Stimulated activated CD8-positive, alpha-beta memory T cell treated with anti-CD3 and anti-CD28 coated beads, Interleukin-12 subunit alpha, Interleukin-12 subunit beta, amount 100 ng/mL, for 1 hour (primary cell): ENCODE data around the gene LCA5L.
A peak's percentile ranks its signal among the peaks of the same experiment; 100 is the strongest.

Experiments
- DNase-seq: peaks from one replicate; pipeline ENCODE4 v3.0.0-alpha.2; 2020; ENCODE audit warnings: low read depth

LCA5L gene

DNA sequence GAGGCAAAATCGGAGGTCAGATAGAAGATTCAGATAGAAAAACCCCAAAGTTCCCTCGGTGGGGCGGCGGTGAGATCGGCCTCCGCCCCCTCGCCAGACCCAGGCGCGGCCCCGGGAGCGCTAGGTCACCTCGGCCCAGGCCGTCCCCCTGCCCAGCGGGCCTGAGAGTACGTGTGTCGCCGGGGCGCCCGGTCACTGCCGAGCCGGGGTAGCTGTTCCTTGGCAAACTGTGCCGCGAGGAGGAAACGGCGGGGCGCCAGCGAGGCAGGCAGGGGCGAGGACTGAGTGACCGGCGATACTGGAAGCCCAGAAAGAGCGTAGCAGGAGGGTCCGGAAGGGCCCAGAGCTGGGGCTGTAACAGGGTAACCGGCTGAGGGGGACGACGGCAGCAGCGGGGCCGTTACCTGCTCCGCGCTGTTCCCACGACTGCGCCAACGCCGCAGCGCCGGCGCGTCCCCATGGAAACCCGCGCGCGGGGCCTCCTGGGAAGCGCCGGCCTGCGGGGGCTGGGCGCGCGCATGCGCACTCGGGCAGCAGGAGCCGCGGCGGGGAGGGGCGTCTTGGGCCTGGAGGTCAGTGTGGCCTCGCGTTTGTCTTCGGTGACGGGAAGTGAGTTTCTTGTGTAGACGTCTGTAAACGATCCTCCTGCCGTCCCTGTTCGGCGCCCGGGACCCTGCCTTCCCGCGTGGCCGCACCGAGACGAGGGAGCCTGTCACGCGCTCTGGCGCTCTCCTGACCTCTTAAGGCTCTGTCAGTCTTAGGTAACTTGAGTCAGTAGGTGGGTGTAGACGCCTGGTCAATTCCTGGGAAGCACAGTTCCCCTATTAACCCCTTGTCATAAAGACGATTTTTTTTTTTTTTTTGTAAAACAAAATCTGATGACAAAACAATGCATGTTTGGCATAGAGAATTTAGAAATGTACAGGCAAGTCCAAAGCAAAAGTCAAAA is at the start of gene LCA5L:
Gene LCA5L (minus strand): TSS at position 458 of the 949 bp plus-strand sequence. CDS start 17,285 bp downstream, outside the sequence.
- peak; percentile 78 for DNase-seq

DNA sequence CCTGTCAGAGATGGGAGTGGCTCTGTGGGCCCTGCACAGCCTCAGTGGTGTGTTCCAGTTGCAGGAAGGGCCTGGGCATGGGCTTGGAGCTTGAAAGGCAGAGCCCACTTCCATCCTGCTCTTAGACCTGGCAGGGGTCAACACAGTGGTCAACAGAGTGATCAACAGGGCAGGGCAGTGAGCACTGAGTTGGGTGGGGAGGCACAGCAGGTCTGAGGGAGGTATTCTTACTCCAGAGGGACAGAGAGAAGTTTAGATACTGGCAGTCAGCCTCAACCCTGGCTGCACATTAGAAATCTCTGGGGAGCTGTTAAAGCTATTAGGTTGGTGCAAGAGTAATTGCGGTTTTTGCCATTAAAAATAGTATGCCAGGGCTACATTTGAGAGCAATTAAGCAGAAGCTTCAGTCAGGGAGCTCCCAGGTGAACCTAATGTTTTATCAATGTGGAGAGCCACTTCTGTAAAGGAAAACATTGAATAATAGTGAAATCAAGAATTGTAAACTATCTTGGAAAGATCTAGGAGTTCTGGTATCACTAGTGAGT is 43.9 kb upstream of the LCA5L start:
- no peak for DNase-seq

DNA sequence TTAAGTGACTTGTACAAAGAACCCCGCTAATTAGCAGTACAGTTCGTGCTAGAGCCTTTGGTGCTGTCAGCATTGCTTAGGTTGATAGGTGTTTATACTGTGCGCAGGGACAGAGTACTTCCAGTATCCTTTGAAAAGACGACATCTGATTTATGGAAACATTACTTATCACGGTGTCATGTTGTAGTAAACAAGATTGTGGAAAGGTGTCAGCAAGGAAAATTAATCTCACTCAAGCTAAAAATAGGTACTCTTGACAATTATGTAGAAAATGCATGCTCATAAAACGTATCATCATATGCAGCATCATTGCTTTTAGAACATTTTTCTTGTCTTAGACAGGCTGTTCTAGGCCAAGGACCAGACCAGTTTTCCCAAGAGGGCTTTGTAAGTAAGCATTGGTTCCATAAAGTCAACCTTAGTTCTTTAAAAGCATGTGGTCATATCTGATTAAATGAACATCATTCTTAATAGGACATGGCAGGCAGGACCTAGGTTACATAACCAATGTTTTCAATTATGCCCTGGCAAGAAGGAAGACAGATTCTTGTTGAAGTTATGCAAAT is 39.2 kb upstream of the LCA5L start:
- no peak for DNase-seq

DNA sequence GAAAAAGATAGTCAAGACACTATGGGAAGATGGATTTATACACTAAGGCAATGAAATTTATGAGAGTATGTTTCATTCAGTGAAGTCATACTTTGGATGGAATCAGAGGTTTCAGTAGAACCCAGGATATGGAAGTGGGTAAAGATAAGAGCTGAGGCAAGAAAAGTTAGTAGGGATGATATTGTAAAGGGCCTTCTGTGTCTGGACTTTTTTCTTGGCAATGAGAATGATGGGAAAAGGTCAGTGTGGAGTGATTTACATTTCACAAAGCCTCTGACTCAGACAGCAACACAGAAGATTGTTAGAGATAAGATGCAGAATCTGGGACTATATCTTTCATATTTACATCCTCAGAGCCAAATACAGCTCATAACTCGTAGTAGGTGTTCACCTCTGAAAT is 38.3 kb upstream of the LCA5L start:
- no peak for DNase-seq

DNA sequence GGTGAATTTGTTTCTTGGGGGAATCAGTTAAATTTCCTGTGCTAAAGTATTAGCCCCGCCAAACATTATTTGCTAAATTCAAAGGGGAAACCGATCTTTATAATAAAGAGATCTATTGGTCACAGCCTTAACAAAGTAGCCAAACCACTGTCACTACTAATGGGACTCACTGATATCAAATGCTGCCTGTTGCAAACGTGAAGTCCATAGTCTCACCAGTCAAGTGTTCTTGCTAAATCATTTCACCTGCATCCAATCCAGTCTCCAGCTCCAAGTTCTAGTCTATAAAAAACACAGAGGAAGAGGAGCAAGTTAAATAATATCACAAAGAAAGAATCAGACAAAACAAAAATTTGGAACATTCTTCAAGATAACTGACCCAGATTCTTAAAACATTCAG is 36.3 kb upstream of the LCA5L start:
- no peak for DNase-seq

DNA sequence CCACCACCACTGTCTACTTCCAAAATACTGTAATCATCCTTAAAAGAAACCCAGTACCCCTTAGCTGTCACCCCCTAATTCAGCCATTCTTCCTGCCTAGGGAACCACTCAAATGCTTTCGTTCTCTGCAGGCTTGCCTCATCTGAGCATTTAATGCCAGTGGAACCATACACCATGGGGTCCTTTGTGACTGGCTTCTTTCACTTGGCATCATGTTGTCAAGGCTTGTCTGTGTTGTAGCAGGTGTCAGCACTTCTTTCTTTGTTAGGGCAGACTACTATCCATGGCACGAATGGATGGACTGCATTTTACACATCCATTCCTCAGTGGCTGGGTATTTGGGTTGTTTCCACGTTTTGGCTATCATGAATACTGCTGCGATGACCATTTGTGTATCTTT is 34.7 kb upstream of the LCA5L start:
- DNase-seq, result no peak

DNA sequence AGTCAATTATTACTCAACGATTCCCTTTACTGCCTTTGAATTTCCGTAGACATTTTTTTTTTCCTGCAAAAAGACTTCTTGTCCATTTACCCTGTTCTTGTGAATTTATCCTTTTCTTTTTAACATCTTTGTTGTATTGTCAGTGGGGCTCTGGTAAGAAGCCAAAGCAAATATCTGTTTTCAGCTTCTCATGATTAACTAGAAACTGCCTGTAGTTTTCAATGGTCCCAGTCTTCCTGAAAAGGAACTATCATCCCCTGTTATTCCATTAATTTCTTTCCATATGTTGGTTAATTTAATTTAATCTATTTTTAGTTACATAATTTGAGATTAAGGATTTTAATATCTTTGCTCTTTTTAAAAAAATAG is 34.2 kb upstream of the LCA5L start:
- no peak for DNase-seq

DNA sequence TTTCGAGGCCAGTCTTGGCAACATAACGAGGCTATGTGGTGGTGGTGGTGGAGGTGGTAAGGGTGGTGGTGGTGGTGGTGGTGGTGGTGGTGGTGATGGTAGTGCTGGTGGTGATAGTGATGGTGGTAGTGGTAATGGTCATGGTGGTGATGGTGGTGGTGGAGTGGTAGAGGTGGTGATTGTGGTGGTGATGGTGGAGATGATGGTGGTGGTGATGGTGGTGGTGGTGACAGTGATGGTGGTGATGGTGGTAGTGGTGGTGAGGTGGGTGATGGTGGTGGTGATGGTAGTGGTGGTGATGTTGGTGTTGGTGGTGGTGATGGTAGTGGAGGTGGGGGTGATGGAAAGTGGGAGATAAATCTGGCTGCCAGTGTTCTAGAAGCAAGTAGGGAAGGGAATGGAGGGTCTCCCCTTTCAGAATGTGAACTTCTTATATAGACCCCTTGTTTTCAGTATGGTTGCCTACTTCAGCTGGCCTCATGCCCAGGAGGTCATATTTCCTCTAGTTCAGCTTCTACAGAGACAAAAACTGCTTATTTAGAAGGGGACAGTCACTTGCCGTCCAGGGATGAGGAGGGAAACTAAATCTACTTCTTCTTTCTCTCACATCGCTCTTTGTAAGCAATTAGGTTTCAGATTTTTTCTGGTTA is 33.7 kb upstream of the LCA5L start:
- no peak for DNase-seq

DNA sequence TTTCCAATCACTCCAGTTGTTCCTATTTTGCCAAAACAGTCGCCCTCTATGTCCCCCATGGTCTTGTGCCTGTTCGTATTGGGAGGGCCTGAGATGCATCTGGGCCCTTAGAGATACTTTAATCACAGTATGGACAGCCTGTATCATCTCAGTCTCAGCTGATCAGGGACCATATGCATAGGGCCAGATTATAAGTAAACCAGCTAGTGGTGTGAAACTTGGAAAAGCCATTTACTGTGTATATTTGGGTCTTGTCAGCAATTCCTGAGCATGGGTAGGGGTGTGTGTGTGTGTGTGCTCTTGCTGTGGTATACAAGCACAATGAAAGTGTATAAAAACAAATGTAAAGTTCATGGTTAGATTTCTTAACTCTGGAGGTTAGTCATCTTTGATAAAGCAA is 29.0 kb upstream of the LCA5L start:
- DNase-seq, result no peak

DNA sequence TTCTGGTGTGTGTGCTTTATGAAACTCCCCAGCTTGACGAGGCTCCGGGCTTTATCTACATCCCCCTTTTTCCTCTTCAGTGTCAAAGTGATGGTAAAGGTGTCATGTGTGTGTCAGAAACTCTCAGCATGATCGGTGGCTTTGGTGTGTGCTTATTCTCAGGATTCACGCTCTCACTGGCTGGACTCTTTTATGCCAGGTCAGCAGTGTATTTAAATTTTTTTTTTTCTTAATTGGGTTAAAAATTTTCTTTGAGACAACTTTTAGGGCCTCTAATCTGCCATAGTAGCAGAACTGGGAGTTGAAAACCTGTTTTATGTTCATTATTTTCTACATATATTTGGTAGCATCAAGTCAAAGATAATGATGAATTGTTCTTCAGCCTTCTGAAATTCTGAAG is 27.2 kb upstream of the LCA5L start:
- no peak for DNase-seq

DNA sequence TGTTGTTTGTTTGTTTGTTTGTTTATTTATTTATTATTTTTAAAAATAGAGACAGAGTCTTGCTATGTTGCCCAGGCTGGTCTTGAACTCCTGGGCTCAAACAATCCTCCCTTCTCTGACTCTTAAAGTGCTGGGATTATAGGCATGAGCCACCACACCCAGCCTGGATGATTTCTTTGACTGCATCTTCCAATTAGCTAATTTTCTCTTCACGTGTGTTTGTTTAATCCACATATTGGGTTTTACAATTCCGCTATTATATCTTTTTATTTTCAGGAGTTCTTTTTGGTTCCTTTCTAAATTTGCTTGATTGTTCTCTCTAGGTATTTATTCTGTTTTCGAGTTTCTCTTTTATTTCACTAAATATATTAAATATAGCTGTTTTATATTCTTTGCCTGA is 26.0 kb upstream of the LCA5L start:
- DNase-seq, result no peak

DNA sequence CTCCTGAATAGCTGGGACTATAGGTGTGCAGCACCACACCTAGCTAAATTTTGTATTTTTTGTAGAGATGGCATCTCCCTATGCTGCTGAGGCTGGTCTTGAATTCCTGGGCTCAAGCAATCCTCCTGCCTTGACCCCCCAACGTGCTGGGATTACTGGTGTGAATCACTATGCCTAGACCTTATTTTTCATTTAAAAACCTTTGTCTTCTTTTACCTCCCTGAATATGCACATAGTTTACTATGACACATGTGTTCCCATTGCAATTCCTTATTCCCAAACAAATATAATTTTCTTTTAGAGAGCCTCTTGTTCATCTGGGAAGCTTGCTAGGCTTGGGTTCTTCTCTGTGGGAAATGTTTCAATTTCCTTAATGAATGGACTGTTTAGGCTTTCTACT is 23.0 kb upstream of the LCA5L start:
- DNase-seq, result no peak

DNA sequence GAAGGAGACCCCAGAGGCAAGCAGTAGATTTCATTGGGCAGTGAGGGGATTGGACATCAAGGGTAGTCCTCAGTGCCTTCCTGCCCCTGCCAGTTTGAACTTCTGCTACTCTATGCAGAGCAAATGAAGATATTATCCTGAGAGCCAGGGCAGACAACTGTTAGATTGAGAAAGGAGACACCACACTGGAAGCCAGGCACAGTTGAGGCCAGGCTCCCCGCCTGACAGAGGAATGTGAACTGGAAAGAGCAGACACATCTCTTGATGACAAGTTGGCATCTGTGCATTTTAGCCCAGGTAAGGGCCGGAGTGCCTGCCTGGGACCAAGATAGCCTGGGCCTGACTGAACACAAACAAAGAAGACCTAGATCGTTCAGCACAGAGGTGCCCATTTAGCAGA is 22.2 kb upstream of the LCA5L start:
- DNase-seq, result no peak

DNA sequence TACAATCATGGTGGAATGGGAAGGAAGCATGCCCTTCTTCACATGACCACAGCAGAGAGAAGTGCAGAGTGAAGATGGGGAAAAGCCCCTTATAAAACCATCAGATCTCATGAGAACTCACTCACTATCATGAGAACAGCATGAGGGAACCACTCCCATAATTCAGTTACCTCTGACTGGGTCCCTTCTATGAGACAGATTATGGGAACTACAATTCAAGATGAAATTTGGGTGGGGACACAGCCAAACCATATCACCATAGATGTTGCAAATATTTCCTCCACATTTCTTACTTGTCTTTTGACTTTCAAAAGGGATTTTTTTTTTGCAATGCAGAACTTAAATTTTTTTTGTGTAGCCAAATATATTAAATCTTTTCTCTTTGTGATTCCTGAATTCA is 21.0 kb upstream of the LCA5L start:
- DNase-seq, result no peak

DNA sequence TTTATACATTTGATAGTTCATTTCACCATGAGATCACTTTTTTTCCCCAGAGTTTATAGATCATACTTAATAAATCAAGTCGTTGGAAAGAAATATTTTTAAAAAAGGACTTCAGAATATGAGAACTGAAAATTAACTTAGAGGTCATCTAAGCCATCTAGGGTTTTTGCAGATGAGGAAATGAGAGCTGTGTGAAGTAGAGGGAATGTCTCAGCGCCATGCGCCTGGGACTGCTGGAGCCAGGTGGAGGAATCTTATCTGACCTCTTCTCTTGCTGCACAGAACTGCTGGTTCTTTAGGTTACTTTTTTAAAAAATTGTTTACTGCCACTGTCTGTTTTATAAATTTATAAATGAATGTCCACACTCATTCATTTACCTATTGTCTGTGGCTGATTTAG is 17.7 kb upstream of the LCA5L start:
- DNase-seq, result no peak

DNA sequence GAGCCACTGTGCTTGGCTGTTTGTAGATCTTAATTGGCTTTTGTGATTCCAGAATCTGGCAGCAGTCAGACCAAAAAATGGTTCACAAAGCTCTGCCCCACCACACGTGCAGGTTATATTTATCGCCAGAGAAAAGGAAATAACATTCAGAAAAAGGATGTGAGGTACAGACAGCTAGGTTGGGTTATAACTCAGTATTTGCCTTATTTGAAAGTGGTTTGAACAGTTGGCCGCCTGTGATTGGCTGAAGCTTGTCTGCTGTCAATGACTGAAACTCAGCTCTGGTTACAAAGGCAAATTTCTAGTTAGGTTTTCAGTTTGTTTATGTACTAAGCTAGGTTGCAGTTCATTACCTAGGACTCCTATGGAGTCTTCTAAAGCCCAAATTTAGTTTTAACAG is 15.8 kb upstream of the LCA5L start:
- DNase-seq, result no peak

DNA sequence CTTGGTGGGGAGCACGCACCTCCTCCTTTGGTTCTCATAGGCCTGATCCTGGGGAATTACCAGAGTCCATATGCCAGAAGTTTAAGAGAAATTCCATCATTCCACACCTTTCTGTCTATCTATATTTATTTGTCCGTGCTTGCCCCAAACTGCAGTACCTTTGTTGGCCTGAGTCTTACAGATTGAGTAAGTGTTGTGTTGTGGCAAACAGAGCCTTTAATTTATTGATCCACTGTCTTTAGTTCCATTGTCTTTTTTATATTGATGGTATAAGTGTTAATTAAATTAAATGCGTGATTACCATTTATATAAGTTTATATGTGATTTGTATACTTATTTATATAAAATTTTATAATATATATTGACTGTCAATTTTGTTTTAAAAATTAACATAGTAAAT is 11.1 kb upstream of the LCA5L start:
- no peak for DNase-seq

DNA sequence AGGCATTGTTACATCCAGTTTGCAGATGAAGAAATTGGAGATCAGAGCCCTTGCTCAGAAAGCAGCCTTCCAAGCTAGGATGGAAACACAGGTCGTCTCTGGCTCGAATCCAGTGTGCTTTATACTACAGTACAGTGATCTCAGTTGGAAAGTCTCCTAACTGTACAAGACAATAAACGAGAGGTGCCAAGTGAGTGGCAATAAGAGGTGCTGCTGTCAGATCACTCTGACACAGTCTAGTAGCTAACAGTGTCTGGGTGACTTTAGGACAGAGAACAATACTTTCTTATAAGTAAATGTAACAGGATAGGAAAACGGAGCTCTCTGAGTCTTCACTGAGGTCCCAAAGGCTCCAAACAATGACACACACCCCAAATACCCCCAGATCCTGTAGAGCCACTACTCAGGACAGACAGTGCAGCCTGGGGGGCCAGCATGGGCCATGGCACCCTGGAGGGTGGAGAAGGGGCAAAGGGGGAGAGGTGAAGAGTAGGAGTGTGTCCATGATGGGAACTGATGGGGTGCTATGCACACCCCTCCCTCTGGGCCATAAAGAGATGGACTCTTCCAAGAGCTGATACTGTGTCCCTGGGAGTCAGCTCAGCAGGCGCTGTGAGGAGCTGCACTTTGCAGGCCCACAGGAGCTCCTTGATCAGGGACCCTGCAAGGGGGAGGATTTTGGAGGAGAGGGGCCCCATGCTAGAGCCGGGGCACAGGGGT is 9.5 kb upstream of the LCA5L start:
- no peak for DNase-seq

DNA sequence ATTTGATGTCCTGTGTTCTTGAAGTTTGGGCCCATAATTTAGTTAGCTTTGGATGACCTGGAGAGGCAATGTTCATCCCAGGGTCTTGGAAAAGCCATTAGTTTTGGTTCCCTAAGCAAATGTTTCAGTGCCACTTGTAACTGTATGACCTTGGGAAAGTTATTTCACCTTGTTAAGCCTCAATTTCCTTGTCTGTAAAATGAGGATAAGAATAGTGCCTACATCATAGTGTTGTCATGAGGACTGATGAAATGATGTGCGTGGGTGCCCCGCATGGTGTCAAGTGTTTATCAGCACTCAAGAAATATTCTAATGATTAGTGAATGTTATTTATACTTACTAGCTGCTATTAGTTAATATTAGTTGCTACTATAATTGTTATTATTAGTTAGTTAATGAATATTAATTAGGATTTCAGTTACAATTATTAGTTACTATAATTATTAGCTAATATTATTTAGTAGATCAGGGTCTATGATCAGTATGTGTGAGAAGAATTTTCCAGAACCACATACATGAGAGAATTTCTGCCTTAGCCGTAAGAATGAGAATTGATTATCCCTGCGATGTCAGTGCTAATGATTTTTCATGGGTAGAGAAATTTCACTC is 8.1 kb upstream of the LCA5L start:
- DNase-seq, result no peak

DNA sequence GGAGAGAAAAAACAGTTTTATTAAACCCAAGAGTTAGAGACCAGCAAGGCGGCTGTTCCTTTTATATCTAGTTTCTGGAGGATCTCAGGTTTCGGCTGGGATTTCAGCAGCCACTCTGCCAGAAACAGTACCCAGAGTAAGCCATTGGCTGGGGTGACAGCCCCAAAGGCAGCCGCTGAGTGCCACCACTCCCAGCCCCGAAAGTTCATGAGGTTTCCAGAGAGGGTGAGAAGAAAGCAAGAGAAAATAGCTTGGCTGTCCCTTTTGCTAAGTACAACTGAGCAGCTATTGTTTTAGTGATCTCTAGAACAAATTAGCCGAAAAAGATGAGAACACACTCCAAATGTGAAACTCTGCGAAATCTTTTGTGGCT is 7.4 kb upstream of the LCA5L start:
- no peak for DNase-seq

DNA sequence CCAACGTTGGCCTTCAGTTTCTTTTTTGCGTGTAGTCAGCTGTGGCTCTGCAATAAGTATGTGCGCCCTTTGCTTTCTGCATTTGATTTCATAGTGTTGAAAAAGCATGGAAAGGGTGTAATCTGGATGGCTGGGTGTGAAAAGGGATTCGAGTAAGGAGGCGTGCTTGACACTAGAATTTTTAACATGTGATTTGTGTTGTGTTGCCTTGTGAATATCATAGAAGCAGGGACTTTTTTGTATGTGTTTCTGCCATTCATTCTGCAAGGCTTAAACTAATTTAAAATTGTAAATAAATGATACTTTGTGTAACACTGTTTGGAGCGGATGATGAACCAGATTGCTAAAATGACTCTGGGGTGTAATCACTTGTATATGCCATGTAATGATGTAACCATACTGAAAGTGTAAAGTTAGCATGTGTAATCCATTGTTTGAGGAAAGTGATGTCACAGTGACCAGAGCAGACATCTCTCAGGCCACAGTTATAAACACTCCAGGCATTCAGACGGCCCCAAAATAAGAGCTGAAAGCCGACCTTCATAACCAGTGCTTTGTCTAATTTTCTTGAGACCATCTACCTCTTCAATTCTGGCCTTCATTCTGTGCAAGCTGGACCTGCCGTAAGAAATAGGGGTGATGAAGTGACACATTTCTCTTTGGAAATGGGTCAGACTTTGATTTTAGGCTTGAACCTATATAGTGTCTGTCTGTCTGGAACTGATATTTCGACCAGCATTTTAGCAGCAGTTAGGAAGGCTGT is 6.8 kb upstream of the LCA5L start:
- no peak for DNase-seq
